Measurements from ENCODE around the gene NELL1. TPM values are rescaled to one million over a fixed set of nuclear protein-coding genes. Genes with fewer than 3 reads are reported as not detected.

The NELL1 gene
- total RNA-seq, 6 experiments from 2014 or later, result not detected

GRCh38 chr11:21225860-21226259 is 556.5 kb downstream of the NELL1 start:
- H3K27ac ChIP-seq, result no peak overlapping the region
- no peaks in the 10 kb centered on the region for H3K36me3 ChIP-seq
- ATAC-seq, result no peak
- TF ChIP-seq CTCF (IDR thresholded peaks at IDR 0.05), result no peak
- TF ChIP-seq POLR2A (IDR thresholded peaks at IDR 0.05), result no peak
- no peaks in the 10 kb centered on the region for H3K9me3 ChIP-seq
- no peaks in the 10 kb centered on the region for H3K4me1 ChIP-seq
- DNase-seq, result no peak
- 66% methylated on average over 3 of the region's 3 CpGs for WGBS (ENCODE audit: insufficient coverage, low coverage, low lambda C conversion rate, missing lambda C conversion rate)
- H3K27me3 ChIP-seq, result no peaks in the 10 kb centered on the region
- no peak overlapping the region for H3K4me3 ChIP-seq
- intact Hi-C loops (cut with DNase I), result no loop called here

- WGBS (ENCODE audit: insufficient coverage, low coverage, low lambda C conversion rate, missing lambda C conversion rate), result 73% methylated on average over 7 of the region's 9 CpGs
- no peaks in the 10 kb centered on the region for H3K9me3 ChIP-seq
- H3K36me3 ChIP-seq, result no peaks in the 10 kb centered on the region
- intact Hi-C loops (cut with DNase I), result no loop called here
- no peak overlapping the region for H3K27ac ChIP-seq
- DNase-seq, result no peak
- H3K27me3 ChIP-seq, result no peaks in the 10 kb centered on the region
- ATAC-seq, result no peak
- no peak overlapping the region for H3K4me3 ChIP-seq
- TF ChIP-seq POLR2A (IDR thresholded peaks at IDR 0.05), result no peak
- no peak for TF ChIP-seq CTCF (IDR thresholded peaks at IDR 0.05)
- H3K4me1 ChIP-seq, result no peaks in the 10 kb centered on the region
Measured at GRCh38 chr11:21229224-21229623, 559.8 kb downstream of the NELL1 start.

- Histone ChIP-seq H3K9me3 (no peaks in the 10 kb centered on the region), H3K27me3 (no peaks in the 10 kb centered on the region), H3K36me3 (no peaks in the 10 kb centered on the region), H3K4me1 (no peaks in the 10 kb centered on the region), H3K4me3 (no peak overlapping the region), H3K27ac (no peak overlapping the region)
- WGBS (ENCODE audit: insufficient coverage, low coverage, low lambda C conversion rate, missing lambda C conversion rate), result 10% methylated on average over 1 of the region's 1 CpG
- DNase-seq, result no peak
- TF ChIP-seq POLR2A (IDR thresholded peaks at IDR 0.05), result no peak
- TF ChIP-seq CTCF (IDR thresholded peaks at IDR 0.05), result no peak
- ATAC-seq, result no peak
- intact Hi-C loops (cut with DNase I), result no loop called here
Measured at GRCh38 chr11:21250196-21250595, 580.8 kb downstream of the NELL1 start.

GRCh38 chr11:21254055-21254454 is 584.7 kb downstream of the NELL1 start:
- TF ChIP-seq CTCF (IDR thresholded peaks at IDR 0.05) (no peak), POLR2A (IDR thresholded peaks at IDR 0.05) (no peak)
- intact Hi-C loops (cut with DNase I), result no loop called here
- Histone ChIP-seq H3K9me3 (no peaks in the 10 kb centered on the region), H3K4me3 (no peak overlapping the region), H3K27ac (no peak overlapping the region), H3K36me3 (no peaks in the 10 kb centered on the region), H3K4me1 (no peaks in the 10 kb centered on the region), H3K27me3 (no peaks in the 10 kb centered on the region)
- ATAC-seq (no peak), DNase-seq (no peak)

GRCh38 chr11:21254790-21255189 is 585.4 kb downstream of the NELL1 start:
- DNase-seq (no peak), ATAC-seq (no peak)
- intact Hi-C loops (cut with DNase I), result no loop called here

More at GRCh38 chr11:21254790-21255189, 585.4 kb downstream of the NELL1 start:
- WGBS (ENCODE audit: insufficient coverage, low coverage, low lambda C conversion rate, missing lambda C conversion rate), result 47% methylated on average over 2 of the region's 3 CpGs
- H3K27ac ChIP-seq, result no peak overlapping the region
- no peaks in the 10 kb centered on the region for H3K4me1 ChIP-seq
- TF ChIP-seq POLR2A (IDR thresholded peaks at IDR 0.05) (no peak), CTCF (IDR thresholded peaks at IDR 0.05) (no peak)
- H3K36me3 ChIP-seq, result no peaks in the 10 kb centered on the region
- H3K27me3 ChIP-seq, result no peaks in the 10 kb centered on the region
- H3K9me3 ChIP-seq, result no peaks in the 10 kb centered on the region
- H3K4me3 ChIP-seq, result no peak overlapping the region
